ENCODE results near the gene DDX18.

GRCh38 chr2:117775703-117776219 is 38.7 kb upstream of the DDX18 start:
- TF ChIP-seq CTCF (IDR thresholded peaks at IDR 0.05; ENCODE audit: low read length) (no peak), EZH2 (IDR thresholded peaks at IDR 0.05; ENCODE audit: borderline replicate concordance, low read length) (no peak)

Data from OCI-LY1 (cell line).